GM12865 (cell line): Measurements from ENCODE around the gene SLC38A11.

Experiments
- DNase-seq: peaks from one replicate; pipeline ENCODE4 v3.0.0; 2010; ENCODE audit warnings: low read depth
- H3K4me3 ChIP-seq: 2 replicates; pipeline ENCODE4 v1.5.1; 2011; ENCODE audit warnings: mild to moderate bottlenecking, low read depth, low read length, control low read depth
- CTCF ChIP-seq: IDR thresholded peaks from 2 replicates; pipeline ENCODE4 v1.5.1; 2011; ENCODE audit warnings: low read length, control low read depth, low read depth, inconsistent platforms; ENCODE audit not compliant: insufficient read depth; ENCODE audit errors: missing control alignments

The SLC38A11 gene

GRCh38 chr2:164954186-164954585 lies 1.1 kb downstream of the SLC38A11 start:
- no peak for DNase-seq
- H3K4me3 ChIP-seq, result no peak overlapping the region
- no peak for TF ChIP-seq CTCF

GRCh38 chr2:164953279-164953678 lies 2.0 kb downstream of the SLC38A11 start:
- DNase-seq, result no peak
- no peak for TF ChIP-seq CTCF
- H3K4me3 ChIP-seq, result no peak overlapping the region

GRCh38 chr2:164952057-164952702 lies 3.1 kb downstream of the SLC38A11 start:
- no peak for DNase-seq
- no peak overlapping the region for H3K4me3 ChIP-seq
- TF ChIP-seq CTCF, result no peak

GRCh38 chr2:164948540-164948939 lies 6.8 kb downstream of the SLC38A11 start:
- no peak for TF ChIP-seq CTCF
- no peak for DNase-seq

GRCh38 chr2:164947281-164947680 lies 8.0 kb downstream of the SLC38A11 start:
- TF ChIP-seq CTCF, result no peak
- no peak overlapping the region for H3K4me3 ChIP-seq
- no peak for DNase-seq

More at GRCh38 chr2:164948540-164948939, 6.8 kb downstream of the SLC38A11 start:
- H3K4me3 ChIP-seq, result no peak overlapping the region

GRCh38 chr2:164943289-164943688 lies 12.0 kb downstream of the SLC38A11 start:
- no peak for DNase-seq
- no peak overlapping the region for H3K4me3 ChIP-seq
- TF ChIP-seq CTCF, result no peak

GRCh38 chr2:164937864-164938401 lies 17.4 kb downstream of the SLC38A11 start:
- DNase-seq, result no peak
- TF ChIP-seq CTCF, result no peak
- H3K4me3 ChIP-seq, result no peak overlapping the region
